ENCODE data around the gene SYT17. TPM values are rescaled to one million over a fixed set of nuclear protein-coding genes. Genes with fewer than 3 reads are reported as not detected.

The SYT17 gene
- polyA plus RNA-seq, 2 of the 4 experiments (the other 2 are of a cell fraction), result 9.8 to 18.7 TPM

DNA sequence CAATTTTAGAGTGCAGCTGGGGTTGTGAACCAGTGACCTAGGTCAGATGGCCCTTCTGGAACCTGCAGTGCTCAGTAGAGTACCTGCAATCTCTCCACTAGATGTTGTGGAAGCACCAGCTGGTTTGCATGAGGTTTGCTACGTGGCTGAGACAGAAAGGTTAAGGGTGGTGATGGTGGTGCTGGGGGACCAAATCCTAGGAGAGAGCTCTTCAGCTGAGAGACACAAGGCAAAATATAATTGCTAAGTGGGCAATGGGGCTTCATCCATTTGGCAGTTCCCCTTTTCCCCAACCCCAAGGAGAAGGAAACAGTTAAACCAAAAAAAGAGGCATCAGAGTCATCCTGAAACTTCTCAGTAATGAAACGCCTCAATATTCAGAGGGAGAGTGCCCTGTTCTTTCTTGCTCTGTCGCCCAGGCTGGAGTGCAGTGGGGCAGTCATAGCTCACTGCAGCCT, 40.3 kb upstream of the SYT17 start:
- WGBS (ENCODE audit: missing lambda C conversion rate), result 86% methylated on average over 3 of the region's 3 CpGs
- Histone ChIP-seq H3K4me1 (peaks cover 45% of the 10 kb centered on the region), H3K27ac (0 out of 6 replicates have a peak overlapping the region, but pooled peaks of 1 of the 2 experiments have one; percentile 8), H3K4me3 (no peak overlapping the region), H3K9me3 (peaks cover 16% of the 10 kb centered on the region), H3K4me2 (no peak overlapping the region)
- no peak for ATAC-seq
- TF ChIP-seq MYC (IDR thresholded peaks at IDR 0.05; ENCODE audit: borderline replicate concordance, low read length), result no peak
- no peak for TF ChIP-seq NR3C1 (IDR thresholded peaks at IDR 0.05)
- TF ChIP-seq EHF (CRISPR knock-in tag; IDR thresholded peaks at IDR 0.05), result no peak
- ChIA-PET POLR2A (interaction anchor here (1.4 kb wide), 1 partner anchor 33 kb away, joined by 3 read pairs; no protein-coding TSS in a partner anchor), CTCF (interaction anchor here (0.6 to 2.7 kb wide), 3 partner anchors 9 to 285 kb away, joined by 3 to 7 read pairs (median 3); no protein-coding TSS in a partner anchor)
- no peak for DNase-seq (ENCODE audit: low read depth in 1 of 2, low spot score in 1 of 2)
- FAIRE-seq, result no peak

DNA sequence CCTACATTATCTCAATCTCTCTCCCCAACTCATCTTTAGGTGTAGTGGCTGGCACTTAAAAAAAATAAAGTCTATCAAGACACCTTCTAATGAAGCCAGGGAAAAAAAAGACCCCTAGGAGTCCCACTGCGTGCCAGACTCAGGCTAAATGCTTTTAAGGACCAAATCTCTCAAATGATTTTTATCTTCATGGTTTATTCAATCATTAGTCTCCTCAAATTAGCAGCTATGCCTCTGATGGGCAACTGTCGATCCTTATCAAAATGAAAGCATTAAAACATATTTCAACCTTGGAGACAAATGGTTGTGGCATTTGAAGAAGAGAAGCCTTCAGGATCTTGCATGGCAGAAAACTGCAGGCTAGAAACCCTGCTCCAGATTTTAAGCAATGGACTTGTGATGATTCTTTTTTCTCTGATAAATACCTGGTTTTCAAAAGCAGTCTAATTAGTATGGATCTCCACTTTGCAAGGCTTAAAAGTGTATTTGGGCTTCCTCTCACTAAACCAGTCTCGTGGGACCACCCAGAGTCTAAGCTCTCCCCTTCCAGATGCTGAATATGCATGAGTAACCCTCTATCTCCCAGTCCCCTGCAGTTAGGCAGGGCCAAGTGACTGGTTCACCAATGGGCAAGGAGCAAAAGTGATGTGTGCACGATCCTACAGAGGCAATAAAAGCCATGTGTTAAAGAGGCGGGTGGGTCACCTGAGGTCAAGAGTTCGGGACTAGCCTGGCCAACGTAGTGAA, 39.4 kb upstream of the SYT17 start:
- Histone ChIP-seq H3K27ac (0 out of 6 replicates have a peak overlapping the region, but pooled peaks of 1 of the 2 experiments have one; percentile 3), H3K4me2 (no peak overlapping the region), H3K4me1 (peaks cover 35% of the 10 kb centered on the region), H3K4me3 (no peak overlapping the region), H3K9me3 (peaks cover 16% of the 10 kb centered on the region)
- ATAC-seq, result no peak
- FAIRE-seq, result no peak
- DNase-seq (ENCODE audit: low read depth in 1 of 2, low spot score in 1 of 2), result no peak
- ChIA-PET CTCF (interaction anchor here (0.6 to 2.7 kb wide), 5 partner anchors 9 to 284 kb away, joined by 3 to 7 read pairs (median 3); no protein-coding TSS in a partner anchor), POLR2A (no interaction called here)
- WGBS (ENCODE audit: missing lambda C conversion rate), result 80% methylated on average over 7 of the region's 7 CpGs
- no peak for TF ChIP-seq POLR2AphosphoS2 (conservative IDR thresholded peaks at IDR 0.05; ENCODE audit: low read length)
- no peak for TF ChIP-seq FOSB (CRISPR knock-in tag; IDR thresholded peaks at IDR 0.05)
- no peak for TF ChIP-seq NPAS2 (CRISPR knock-in tag; IDR thresholded peaks at IDR 0.05; ENCODE audit: borderline replicate concordance)
- TF ChIP-seq ZC3H11A (IDR thresholded peaks at IDR 0.05), result no peak

DNA sequence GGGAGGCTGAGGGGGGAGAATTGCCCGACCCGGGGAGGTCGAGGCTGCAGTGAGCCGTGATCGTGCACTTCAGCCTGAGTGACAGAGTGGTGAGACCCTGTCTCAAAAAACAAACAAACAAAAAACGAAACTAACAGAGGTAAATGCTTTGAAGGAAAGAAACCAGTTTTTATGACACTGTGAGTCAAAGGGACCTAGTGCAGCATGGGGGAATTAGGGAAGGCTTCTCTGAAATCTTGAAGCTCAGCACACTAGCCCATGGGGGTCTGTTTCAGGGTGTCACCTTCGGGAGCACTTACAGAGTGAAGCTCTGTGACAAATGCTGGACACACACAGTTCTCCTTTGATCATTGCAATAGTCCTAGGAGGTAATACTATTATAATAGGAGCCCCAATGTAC, 37.7 kb upstream of the SYT17 start:
- Histone ChIP-seq H3K4me2 (peak overlapping the region; percentile 62), H3K27ac (peak overlapping the region; percentile 69 to 83; a peak in 5 of 6 replicates), H3K4me3 (no peak overlapping the region), H3K4me1 (peaks cover 30% of the 10 kb centered on the region), H3K9me3 (peaks cover 14% of the 10 kb centered on the region)
- ChIA-PET CTCF (interaction anchor here (0.7 to 2.1 kb wide), 3 partner anchors 13 to 58 kb away, joined by 3 to 9 read pairs (median 4); no protein-coding TSS in a partner anchor), POLR2A (interaction anchor here (1.1 kb wide), 1 partner anchor 17 kb away, joined by 4 read pairs; the partner anchor contains the start of gene ITPRIPL2)
- WGBS (ENCODE audit: missing lambda C conversion rate), result 70% methylated on average over 7 of the region's 7 CpGs
- TF ChIP-seq NR3C1 (IDR thresholded peaks at IDR 0.05) (no peak), CHD2 (IDR thresholded peaks at IDR 0.05; ENCODE audit: low read length, partially characterized antibody) (no peak), MYC (IDR thresholded peaks at IDR 0.05; ENCODE audit: borderline replicate concordance, low read length) (no peak)
- DNase-seq (ENCODE audit: low read depth in 1 of 2, low spot score in 1 of 2) (no peak), FAIRE-seq (no peak), ATAC-seq (no peak; a peak in 1 of 6 replicates)

DNA sequence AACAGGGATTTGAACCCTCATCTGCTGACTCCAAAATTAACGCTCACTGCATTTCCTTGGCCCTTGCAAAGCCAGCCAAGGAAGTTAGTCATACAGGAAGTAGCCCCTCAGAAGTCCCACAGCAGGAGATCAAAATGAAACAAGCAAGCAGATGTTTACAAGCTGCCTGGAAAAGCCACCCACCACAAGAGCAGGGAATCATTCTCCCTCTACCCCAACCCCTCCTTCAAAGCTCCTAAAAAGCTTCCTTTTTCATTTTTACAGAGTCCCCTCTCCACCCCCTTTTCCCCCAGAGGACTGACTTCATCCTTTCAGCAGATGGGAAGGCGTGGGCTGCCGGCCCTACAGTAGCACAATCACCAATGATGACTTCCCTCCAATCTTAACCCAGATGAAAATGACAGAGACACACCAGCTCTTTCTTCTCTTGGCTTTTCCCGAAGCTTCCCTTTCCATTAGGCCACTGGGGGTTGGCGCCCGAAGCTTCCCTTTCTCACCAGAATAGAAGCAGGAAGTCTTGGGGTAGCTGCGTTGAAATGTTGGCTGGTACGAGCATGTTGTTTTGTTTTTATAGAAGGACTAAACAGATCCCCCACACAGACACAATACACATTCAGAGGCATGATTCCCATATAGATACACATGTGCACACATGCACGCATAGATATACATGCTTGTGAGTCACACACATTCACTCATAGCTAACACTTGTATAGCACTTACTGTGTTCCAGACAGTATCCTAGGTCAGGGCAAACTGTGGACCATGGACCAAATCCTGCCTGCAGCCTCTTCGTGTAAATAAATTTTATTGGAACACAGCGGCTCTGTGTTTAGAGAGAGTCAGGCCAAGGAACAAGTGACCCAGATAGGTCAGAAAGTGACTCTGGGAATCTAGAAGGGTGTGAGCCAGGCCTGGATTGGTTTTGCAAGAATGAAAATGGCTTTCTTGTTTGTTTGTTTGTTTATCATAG, 36.9 kb upstream of the SYT17 start:
- ChIA-PET POLR2A (interaction anchor here (1.1 kb wide), 1 partner anchor 17 kb away, joined by 4 read pairs; the partner anchor contains the start of gene ITPRIPL2), CTCF (interaction anchor here (0.7 to 3.0 kb wide), 5 partner anchors 8 to 58 kb away, joined by 3 to 12 read pairs (median 4); no protein-coding TSS in a partner anchor)
- FAIRE-seq (no peak), DNase-seq (ENCODE audit: low read depth in 1 of 2, low spot score in 1 of 2) (peak in 1 of 2 experiments; percentile 63), ATAC-seq (peak; percentile 63 to 66)
- TF ChIP-seq CBX2 (IDR thresholded peaks at IDR 0.05; ENCODE audit: borderline replicate concordance, low read depth), result no peak
- TF ChIP-seq NPAS2 (CRISPR knock-in tag; IDR thresholded peaks at IDR 0.05; ENCODE audit: borderline replicate concordance), result no peak
- TF ChIP-seq JUNB (IDR thresholded peaks at IDR 0.05), result no peak
- TF ChIP-seq CHD2 (IDR thresholded peaks at IDR 0.05; ENCODE audit: low read length, partially characterized antibody), result no peak
- TF ChIP-seq BHLHE40 (IDR thresholded peaks at IDR 0.05; ENCODE audit: low read depth, low read length), result no peak
- no peak for TF ChIP-seq FOSL2 (IDR thresholded peaks at IDR 0.05)
- TF ChIP-seq FOSL2 (CRISPR knock-in tag; IDR thresholded peaks at IDR 0.05), result 0 out of 2 replicates have a peak, but pooled peaks have one; percentile 20
- no peak for TF ChIP-seq HDAC2 (IDR thresholded peaks at IDR 0.05)
- TF ChIP-seq HOXB13 (CRISPR knock-in tag; IDR thresholded peaks at IDR 0.05; ENCODE audit: low read depth), result no peak
- TF ChIP-seq CBX8 (IDR thresholded peaks at IDR 0.05), result no peak
- TF ChIP-seq, protein P1, sequence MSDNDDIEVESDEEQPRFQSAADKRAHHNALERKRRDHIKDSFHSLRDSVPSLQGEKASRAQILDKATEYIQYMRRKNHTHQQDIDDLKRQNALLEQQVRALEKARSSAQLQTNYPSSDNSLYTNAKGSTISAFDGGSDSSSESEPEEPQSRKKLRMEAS (IDR thresholded peaks at IDR 0.05), result peak; percentile 30; the same call in 1 of the 2 replicates
- TF ChIP-seq, protein P2, sequence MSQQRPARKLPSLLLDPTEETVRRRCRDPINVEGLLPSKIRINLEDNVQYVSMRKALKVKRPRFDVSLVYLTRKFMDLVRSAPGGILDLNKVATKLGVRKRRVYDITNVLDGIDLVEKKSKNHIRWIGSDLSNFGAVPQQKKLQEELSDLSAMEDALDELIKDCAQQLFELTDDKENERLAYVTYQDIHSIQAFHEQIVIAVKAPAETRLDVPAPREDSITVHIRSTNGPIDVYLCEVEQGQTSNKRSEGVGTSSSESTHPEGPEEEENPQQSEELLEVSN (IDR thresholded peaks at IDR 0.05; ENCODE audit: borderline replicate concordance, low read depth), result no peak
- TF ChIP-seq RCOR1 (IDR thresholded peaks at IDR 0.05; ENCODE audit: low read depth, low read length), result no peak
- no peak for TF ChIP-seq MYC (IDR thresholded peaks at IDR 0.05; ENCODE audit: borderline replicate concordance, low read length)
- WGBS (ENCODE audit: missing lambda C conversion rate), result 40% methylated on average over 11 of the region's 11 CpGs
- Histone ChIP-seq H3K9me3 (peaks cover 6% of the 10 kb centered on the region), H3K4me2 (peak overlapping the region; percentile 62), H3K4me1 (peaks cover 38% of the 10 kb centered on the region), H3K27ac (peak overlapping the region; percentile 69 to 83), H3K4me3 (no peak overlapping the region)

Data from A549 (cell line).